HepG2 (cell line): ENCODE data around the gene HSD3B7. TPM values are rescaled to one million over a fixed set of nuclear protein-coding genes. Genes with fewer than 3 reads are reported as not detected.

Source experiments
- BHLHE40 ChIP-seq: IDR thresholded peaks from 2 replicates; pipeline ENCODE4 v1.6.1; 2011; ENCODE audit warnings: low read length, improper control_type of control experiment
- HNF4G ChIP-seq, 2 experiments: sonication (generic) in 1 of 2; formaldehyde crosslinking in 1 of 2; IDR thresholded peaks; 2 replicates each; pipeline versions ENCODE4 v1.4.0 to v1.6.1; 2011 to 2020; ENCODE audit warnings: borderline replicate concordance in 2 of 2, low read depth in 2 of 2, mild to moderate bottlenecking in 2 of 2, low read length in 1 of 2, missing genetic modification reagents in 1 of 2, moderate library complexity in 1 of 2
- HOXA7 ChIP-seq: sonication (generic); formaldehyde crosslinking; IDR thresholded peaks from 2 replicates; pipeline ENCODE4 v1.8.1; 2022; ENCODE audit warnings: mild to moderate bottlenecking, missing genetic modification reagents, moderate library complexity
- NFRKB ChIP-seq: fragments of 450-650 bp; IDR thresholded peaks from 2 replicates; pipeline ENCODE4 v1.6.1; 2017
- NFYC ChIP-seq: IDR thresholded peaks from 2 replicates; pipeline ENCODE4 v1.6.1; 2016; ENCODE audit warnings: missing genetic modification reagents, missing compliant biosample characterization
- NR2F1 ChIP-seq, 2 experiments: fragments of 450-650 bp in 1 of 2; formaldehyde crosslinking in 1 of 2; IDR thresholded peaks; 2 replicates each; pipeline versions ENCODE4 v1.5.0 to v1.6.1; 2016 to 2020; ENCODE audit warnings: mild to moderate bottlenecking in 1 of 2, missing compliant biosample characterization in 1 of 2, missing genetic modification reagents in 1 of 2, moderate library complexity in 1 of 2
- NR2F6 ChIP-seq, 2 experiments: IDR thresholded peaks; 2 replicates each; pipeline ENCODE4 v1.6.1; 2016; ENCODE audit warnings: antibody characterized with exemption in 1 of 2, mild to moderate bottlenecking in 1 of 2
- PHB2 ChIP-seq: fragments of 450-650 bp; IDR thresholded peaks from 2 replicates; pipeline ENCODE4 v1.6.1; 2018; ENCODE audit not compliant: partially characterized antibody
- POGZ ChIP-seq: sonication (generic); formaldehyde crosslinking; IDR thresholded peaks from 2 replicates; pipeline ENCODE4 v1.4.0; 2020; ENCODE audit warnings: mild to moderate bottlenecking, missing genetic modification reagents
- POLR2AphosphoS5 ChIP-seq: IDR thresholded peaks from 2 replicates; pipeline ENCODE4 v1.6.1; 2012; ENCODE audit warnings: low read depth, low read length
- ZEB1 ChIP-seq: IDR thresholded peaks from 2 replicates; pipeline ENCODE4 v1.6.1; 2012; ENCODE audit warnings: mild to moderate bottlenecking, low read depth, inconsistent platforms; ENCODE audit not compliant: insufficient replicate concordance
- ZNF138 ChIP-seq: sonication (generic); formaldehyde crosslinking; IDR thresholded peaks from 2 replicates; pipeline ENCODE4 v1.5.0; 2020; ENCODE audit warnings: mild to moderate bottlenecking, low read depth, missing genetic modification reagents
- ZNF20 ChIP-seq: sonication (generic); formaldehyde crosslinking; IDR thresholded peaks from 2 replicates; pipeline ENCODE4 v1.4.0; 2020; ENCODE audit warnings: mild to moderate bottlenecking, moderate library complexity, missing genetic modification reagents
- ZNF431 ChIP-seq: sonication (generic); formaldehyde crosslinking; IDR thresholded peaks from 2 replicates; pipeline ENCODE4 v1.9.0; 2022; ENCODE audit warnings: missing genetic modification reagents, low read depth, mild to moderate bottlenecking, borderline replicate concordance
- ZNF556 ChIP-seq: sonication (generic); formaldehyde crosslinking; IDR thresholded peaks from 2 replicates; pipeline ENCODE4 v1.4.0; 2020; ENCODE audit warnings: mild to moderate bottlenecking, missing genetic modification reagents, borderline replicate concordance
- polyA plus RNA-seq, 8 experiments: library from polyadenylated mRNA; depleted of rRNA in 3 of 8; stranded (reverse) in 7 of 8; unstranded in 1 of 8; fragments of >200 nt; fragmentation: Illumina TruSeq in 4 of 8; extraction: Trizol in 4 of 8; gene quantifications; 2 replicates each; pipeline versions ENCODE4 v1.2.1 to v1.2.3, GENCODE V29; 2011 to 2016; ENCODE audit warnings: low read depth in 4 of 8, missing spikeins in 1 of 8, mixed read lengths in 1 of 8; ENCODE audit not compliant: insufficient read depth in 1 of 8
- total RNA-seq, 5 experiments: library from RNA; depleted of rRNA; stranded (reverse); fragments of >200 nt; fragmentation: Illumina TruSeq; extraction: Trizol; gene quantifications; 2 replicates each; pipeline ENCODE4 v1.2.3, GENCODE V29; 2016; ENCODE audit warnings: low read depth in 1 of 5
- TF ChIP-seq, protein P1 (sequence below): sonication (generic); formaldehyde crosslinking; IDR thresholded peaks from 2 replicates; pipeline ENCODE4 v1.5.1; 2020; ENCODE audit warnings: mild to moderate bottlenecking, missing genetic modification reagents, moderate library complexity
- TF ChIP-seq, protein P2 (sequence below): sonication (generic); formaldehyde crosslinking; IDR thresholded peaks from 2 replicates; pipeline ENCODE4 v1.4.0; 2020; ENCODE audit warnings: missing genetic modification reagents
- TF ChIP-seq, protein P3 (sequence below): sonication (generic); formaldehyde crosslinking; IDR thresholded peaks from 2 replicates; pipeline ENCODE4 v1.9.0; 2022; ENCODE audit warnings: missing genetic modification reagents, mild to moderate bottlenecking, borderline replicate concordance
- TF ChIP-seq, protein P4 (sequence below): IDR thresholded peaks from 2 replicates; pipeline ENCODE4 v1.6.1; 2016; ENCODE audit warnings: missing biosample characterization, missing genetic modification reagents, low read depth
- TF ChIP-seq, protein P5 (sequence below): sonication (generic); formaldehyde crosslinking; IDR thresholded peaks from 2 replicates; pipeline ENCODE4 v1.4.0; 2020; ENCODE audit warnings: mild to moderate bottlenecking, low read depth, missing genetic modification reagents

The HSD3B7 gene
- total and polyA plus RNA-seq, 2 of the 13 experiments (the other 11 are each of a cell fraction or from before 2014, with no cell fraction given) = 32.9 to 69.7 TPM

DNA sequence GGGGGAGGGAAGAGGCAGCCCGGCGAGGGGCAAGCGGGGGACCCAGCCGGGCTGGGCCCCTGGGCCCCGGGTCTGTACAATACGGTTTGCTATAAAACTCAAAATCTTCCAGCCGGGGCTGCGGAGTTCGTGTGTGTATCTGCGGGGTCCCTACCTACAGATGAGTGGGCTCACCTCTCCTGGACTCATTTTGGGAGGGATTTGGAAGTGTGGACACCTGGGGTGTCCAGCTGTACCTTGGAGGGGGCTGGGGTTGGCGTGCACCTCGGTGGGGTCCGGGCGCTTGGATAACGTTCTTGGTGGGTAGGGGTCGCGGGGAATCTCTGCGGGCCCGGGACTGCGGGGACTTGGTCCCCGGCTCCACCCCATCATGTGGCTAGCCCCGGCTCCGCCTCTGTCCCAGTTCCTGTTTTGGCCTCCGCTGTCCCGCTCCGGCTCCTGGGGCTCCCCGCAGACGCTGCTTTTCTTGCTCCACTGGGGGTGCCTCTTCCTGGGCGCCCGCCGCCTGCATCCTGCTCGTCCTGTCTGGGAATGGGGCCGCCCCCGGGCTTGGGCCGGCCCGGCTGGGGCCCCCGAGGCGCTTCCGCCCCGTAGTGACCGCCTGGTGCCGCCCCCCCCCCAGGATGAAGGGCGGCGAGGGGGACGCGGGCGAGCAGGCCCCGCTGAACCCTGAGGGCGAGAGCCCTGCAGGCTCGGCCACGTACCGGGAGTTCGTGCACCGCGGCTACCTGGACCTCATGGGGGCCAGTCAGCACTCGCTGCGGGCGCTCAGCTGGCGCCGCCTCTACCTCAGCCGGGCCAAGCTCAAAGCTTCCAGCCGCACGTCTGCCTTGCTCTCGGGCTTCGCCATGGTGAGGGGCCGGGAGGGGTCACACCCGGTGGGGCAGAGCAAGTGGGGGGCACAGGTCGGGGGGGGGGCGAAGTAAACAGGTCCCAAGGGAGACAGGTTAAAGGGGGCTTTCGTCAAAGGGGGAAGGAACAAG is 36.0 kb upstream of the HSD3B7 start, which contains the start of gene ORAI3 (continued):
- TF ChIP-seq ZNF556 (CRISPR knock-in tag) = no peak
- no peak for TF ChIP-seq POGZ
- no peak for TF ChIP-seq NR2F6 (IDR thresholded peaks at IDR 0.05)
- TF ChIP-seq NR2F6 (CRISPR knock-in tag; IDR thresholded peaks at IDR 0.05) = no peak; the same call in 1 of the 2 replicates
- TF ChIP-seq BHLHE40 = no peak
- no peak for TF ChIP-seq NR2F1 (CRISPR knock-in tag; IDR thresholded peaks at IDR 0.05)
- TF ChIP-seq, protein P1, sequence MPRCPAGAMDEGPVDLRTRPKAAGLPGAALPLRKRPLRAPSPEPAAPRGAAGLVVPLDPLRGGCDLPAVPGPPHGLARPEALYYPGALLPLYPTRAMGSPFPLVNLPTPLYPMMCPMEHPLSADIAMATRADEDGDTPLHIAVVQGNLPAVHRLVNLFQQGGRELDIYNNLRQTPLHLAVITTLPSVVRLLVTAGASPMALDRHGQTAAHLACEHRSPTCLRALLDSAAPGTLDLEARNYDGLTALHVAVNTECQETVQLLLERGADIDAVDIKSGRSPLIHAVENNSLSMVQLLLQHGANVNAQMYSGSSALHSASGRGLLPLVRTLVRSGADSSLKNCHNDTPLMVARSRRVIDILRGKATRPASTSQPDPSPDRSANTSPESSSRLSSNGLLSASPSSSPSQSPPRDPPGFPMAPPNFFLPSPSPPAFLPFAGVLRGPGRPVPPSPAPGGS (CRISPR knock-in tag) = peak; percentile 50; the same call in 1 of the 2 replicates
- no peak for TF ChIP-seq HNF4G (IDR thresholded peaks at IDR 0.05; ENCODE audit: borderline replicate concordance, low read depth, low read length)
- TF ChIP-seq HNF4G (CRISPR knock-in tag; IDR thresholded peaks at IDR 0.05; ENCODE audit: borderline replicate concordance, low read depth) = 0 out of 2 replicates have a peak, but pooled peaks have one; percentile 17
- peak; percentile 81 for TF ChIP-seq POLR2AphosphoS5
- TF ChIP-seq HOXA7 (CRISPR knock-in tag) = no peak
- TF ChIP-seq NFYC = no peak
- TF ChIP-seq, protein P2, sequence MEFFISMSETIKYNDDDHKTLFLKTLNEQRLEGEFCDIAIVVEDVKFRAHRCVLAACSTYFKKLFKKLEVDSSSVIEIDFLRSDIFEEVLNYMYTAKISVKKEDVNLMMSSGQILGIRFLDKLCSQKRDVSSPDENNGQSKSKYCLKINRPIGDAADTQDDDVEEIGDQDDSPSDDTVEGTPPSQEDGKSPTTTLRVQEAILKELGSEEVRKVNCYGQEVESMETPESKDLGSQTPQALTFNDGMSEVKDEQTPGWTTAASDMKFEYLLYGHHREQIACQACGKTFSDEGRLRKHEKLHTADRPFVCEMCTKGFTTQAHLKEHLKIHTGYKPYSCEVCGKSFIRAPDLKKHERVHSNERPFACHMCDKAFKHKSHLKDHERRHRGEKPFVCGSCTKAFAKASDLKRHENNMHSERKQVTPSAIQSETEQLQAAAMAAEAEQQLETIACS (CRISPR knock-in tag) = no peak
- TF ChIP-seq, protein P3, sequence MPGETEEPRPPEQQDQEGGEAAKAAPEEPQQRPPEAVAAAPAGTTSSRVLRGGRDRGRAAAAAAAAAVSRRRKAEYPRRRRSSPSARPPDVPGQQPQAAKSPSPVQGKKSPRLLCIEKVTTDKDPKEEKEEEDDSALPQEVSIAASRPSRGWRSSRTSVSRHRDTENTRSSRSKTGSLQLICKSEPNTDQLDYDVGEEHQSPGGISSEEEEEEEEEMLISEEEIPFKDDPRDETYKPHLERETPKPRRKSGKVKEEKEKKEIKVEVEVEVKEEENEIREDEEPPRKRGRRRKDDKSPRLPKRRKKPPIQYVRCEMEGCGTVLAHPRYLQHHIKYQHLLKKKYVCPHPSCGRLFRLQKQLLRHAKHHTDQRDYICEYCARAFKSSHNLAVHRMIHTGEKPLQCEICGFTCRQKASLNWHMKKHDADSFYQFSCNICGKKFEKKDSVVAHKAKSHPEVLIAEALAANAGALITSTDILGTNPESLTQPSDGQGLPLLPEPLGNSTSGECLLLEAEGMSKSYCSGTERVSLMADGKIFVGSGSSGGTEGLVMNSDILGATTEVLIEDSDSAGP (CRISPR knock-in tag) = peak; percentile 80
- TF ChIP-seq NFRKB = no peak
- peak; percentile 23 for TF ChIP-seq ZEB1
- TF ChIP-seq, protein P4, sequence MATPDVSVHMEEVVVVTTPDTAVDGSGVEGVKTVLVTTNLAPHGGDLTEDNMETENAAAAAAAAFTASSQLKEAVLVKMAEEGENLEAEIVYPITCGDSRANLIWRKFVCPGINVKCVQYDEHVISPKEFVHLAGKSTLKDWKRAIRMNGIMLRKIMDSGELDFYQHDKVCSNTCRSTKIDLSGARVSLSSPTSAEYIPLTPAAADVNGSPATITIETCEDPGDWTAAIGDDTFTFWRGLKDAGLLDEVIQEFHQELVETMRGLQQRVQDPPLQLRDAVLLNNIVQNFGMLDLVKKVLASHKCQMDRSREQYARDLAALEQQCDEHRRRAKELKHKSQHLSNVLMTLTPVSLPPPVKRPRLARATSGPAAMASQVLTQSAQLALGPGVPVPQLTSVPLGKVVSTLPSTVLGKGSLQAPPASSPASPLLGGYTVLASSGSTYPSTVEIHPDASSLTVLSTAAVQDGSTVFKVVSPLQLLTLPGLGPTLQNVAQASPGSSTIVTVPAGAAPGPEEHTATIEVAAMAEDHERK = no peak
- no peak; the same call in 1 of the 2 replicates for TF ChIP-seq ZNF20 (CRISPR knock-in tag)
- TF ChIP-seq PHB2 = no peak
- TF ChIP-seq ZNF138 (CRISPR knock-in tag) = peak; percentile 65
- TF ChIP-seq ZNF431 (CRISPR knock-in tag) = no peak; the same call in 1 of the 2 replicates
- TF ChIP-seq, protein P5, sequence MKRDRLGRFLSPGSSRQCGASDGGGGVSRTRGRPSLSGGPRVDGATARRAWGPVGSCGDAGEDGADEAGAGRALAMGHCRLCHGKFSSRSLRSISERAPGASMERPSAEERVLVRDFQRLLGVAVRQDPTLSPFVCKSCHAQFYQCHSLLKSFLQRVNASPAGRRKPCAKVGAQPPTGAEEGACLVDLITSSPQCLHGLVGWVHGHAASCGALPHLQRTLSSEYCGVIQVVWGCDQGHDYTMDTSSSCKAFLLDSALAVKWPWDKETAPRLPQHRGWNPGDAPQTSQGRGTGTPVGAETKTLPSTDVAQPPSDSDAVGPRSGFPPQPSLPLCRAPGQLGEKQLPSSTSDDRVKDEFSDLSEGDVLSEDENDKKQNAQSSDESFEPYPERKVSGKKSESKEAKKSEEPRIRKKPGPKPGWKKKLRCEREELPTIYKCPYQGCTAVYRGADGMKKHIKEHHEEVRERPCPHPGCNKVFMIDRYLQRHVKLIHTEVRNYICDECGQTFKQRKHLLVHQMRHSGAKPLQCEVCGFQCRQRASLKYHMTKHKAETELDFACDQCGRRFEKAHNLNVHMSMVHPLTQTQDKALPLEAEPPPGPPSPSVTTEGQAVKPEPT = no peak; the same call in 1 of the 2 replicates
